Cardiac muscle cell (in vitro differentiated cells and primary cell): Measurements from ENCODE around the gene CPNE1. TPM values are rescaled to one million over a fixed set of nuclear protein-coding genes. Genes with fewer than 3 reads are reported as not detected.
"Not testable (repeated sequence)": the region's sequence is repeated elsewhere in the genome, so short reads cannot be mapped to it uniquely, and the experiment has no call there.

Source experiments
- DNase-seq, 2 donors: peaks; one replicate each; pipeline versions ENCODE4 v3.0.0 to v3.0.0-alpha.2; 2010 to 2017; ENCODE audit warnings: low read depth in 1 of 2, low spot score in 1 of 2
- H3K27ac ChIP-seq: fragments of 200-600 bp; sonication (generic); 2 replicates; pipeline ENCODE4 v1.5.1; 2016
- H3K27me3 ChIP-seq: fragments of 200-600 bp; sonication (generic); 2 replicates; pipeline ENCODE4 v1.6.0; 2016; ENCODE audit warnings: control low read depth
- H3K36me3 ChIP-seq: fragments of 200-600 bp; sonication (generic); 2 replicates; pipeline ENCODE4 v1.5.1; 2016; ENCODE audit warnings: control low read depth
- H3K4me1 ChIP-seq: fragments of 200-600 bp; sonication (generic); 2 replicates; pipeline ENCODE4 v1.8.1; 2017; ENCODE audit warnings: low read depth, mild to moderate bottlenecking, mixed run types
- H3K4me3 ChIP-seq: fragments of 200-600 bp; sonication (generic); 2 replicates; pipeline ENCODE4 v1.5.1; 2016; ENCODE audit warnings: mild to moderate bottlenecking
- H3K9me3 ChIP-seq: fragments of 200-600 bp; sonication (generic); 2 replicates; pipeline ENCODE4 v1.5.1; 2017; ENCODE audit warnings: low read depth, mild to moderate bottlenecking, control low read depth
- CTCF ChIP-seq: IDR thresholded peaks from 2 replicates; pipeline ENCODE4 v1.5.1; 2012; ENCODE audit warnings: low read depth, mild to moderate bottlenecking, low read length
- polyA plus RNA-seq: library from polyadenylated mRNA; unstranded; fragments of >200 nt; fragmentation: Nextera tagmentation; extraction: Ambion mirVana; gene quantifications from 2 replicates; pipeline ENCODE4 v1.2.1, GENCODE V29; 2016
- total RNA-seq: library from RNA; depleted of rRNA; stranded (reverse); fragments of >200 nt; gene quantifications from 2 replicates; pipeline ENCODE4 v1.2.3, GENCODE V29; 2016

CPNE1 gene
- total RNA-seq = 172 and 355 TPM in 2 replicates
- 225 and 377 TPM in 2 replicates for polyA plus RNA-seq

GRCh38 chr20:35664466-35665206, at the start of gene CPNE1, which contains the start of gene RBM12:
Gene CPNE1, minus strand, starts transcription at chr20:35664900. Its CDS starts 31,977 bp downstream, at chr20:35632923.
Gene RBM12, minus strand, starts transcription at chr20:35664900. Its CDS starts 9,578 bp downstream, at chr20:35655322.
- peak within 1 kb of the TSS; percentile 98 for H3K27ac ChIP-seq
- no peaks in the 10 kb centered on the region for H3K27me3 ChIP-seq
- peaks cover 6% of the 10 kb centered on the region for H3K36me3 ChIP-seq
- no peak for TF ChIP-seq CTCF
- H3K4me3 ChIP-seq = peak within 1 kb of the TSS; percentile 50
- peaks cover 27% of the 10 kb centered on the region for H3K4me1 ChIP-seq
- DNase-seq = peak; percentile 94
- no peaks in the 10 kb centered on the region for H3K9me3 ChIP-seq

GRCh38 chr20:35714127-35714526, 49.4 kb upstream of the CPNE1 start:
- H3K27ac ChIP-seq = no peak overlapping the region
- H3K9me3 ChIP-seq = no peaks in the 10 kb centered on the region
- H3K4me1 ChIP-seq = no peaks in the 10 kb centered on the region
- no peaks in the 10 kb centered on the region for H3K27me3 ChIP-seq
- no peak overlapping the region for H3K4me3 ChIP-seq
- TF ChIP-seq CTCF = no peak
- H3K36me3 ChIP-seq = peaks cover 91% of the 10 kb centered on the region
- no peak for DNase-seq

GRCh38 chr20:35713120-35713519, 48.4 kb upstream of the CPNE1 start:
- H3K4me1 ChIP-seq, H3K27me3 ChIP-seq, DNase-seq, H3K9me3 ChIP-seq, H3K27ac ChIP-seq, H3K4me3 ChIP-seq: not testable (repeated sequence)
- peaks cover 94% of the 10 kb centered on the region for H3K36me3 ChIP-seq

- Histone ChIP-seq H3K36me3 (peaks cover 91% of the 10 kb centered on the region), H3K27ac (no peak overlapping the region), H3K4me1 (no peaks in the 10 kb centered on the region), H3K9me3 (no peaks in the 10 kb centered on the region), H3K4me3 (no peak overlapping the region), H3K27me3 (no peaks in the 10 kb centered on the region)
- no peak for TF ChIP-seq CTCF
- DNase-seq = no peak
Measured at GRCh38 chr20:35711588-35712209, 47.0 kb upstream of the CPNE1 start.

- no peak for DNase-seq
- no peaks in the 10 kb centered on the region for H3K9me3 ChIP-seq
- H3K27ac ChIP-seq = no peak overlapping the region
- no peaks in the 10 kb centered on the region for H3K27me3 ChIP-seq
- no peaks in the 10 kb centered on the region for H3K4me1 ChIP-seq
- peaks cover 91% of the 10 kb centered on the region for H3K36me3 ChIP-seq
- TF ChIP-seq CTCF = no peak
- no peak overlapping the region for H3K4me3 ChIP-seq
Measured at GRCh38 chr20:35710884-35711587, 46.3 kb upstream of the CPNE1 start.
